Adipose tissue (tissue), 3 donors: ENCODE results near the gene ZNF69. TPM values are rescaled to one million over a fixed set of nuclear protein-coding genes. Genes with fewer than 3 reads are reported as not detected.
"Not testable (repeated sequence)": the region's sequence is repeated elsewhere in the genome, so short reads cannot be mapped to it uniquely, and the experiment has no call there.

Source experiments
- H3K27ac ChIP-seq: one replicate; pipeline ENCODE4 v1.5.1; 2013; ENCODE audit warnings: low read depth, low read length
- WGBS, 3 donors: extraction: QIAGEN DNeasy Blood & Tissue Kit; methylation state at CpG; one replicate each; pipeline ENCODE4 v1.1.7; 2013; 5-methylcytosine and 5-hydroxymethylcytosine counted together
- polyA plus RNA-seq, 3 donors: library from polyadenylated mRNA; stranded (reverse); fragments of 200-250 nt; gene quantifications; one replicate each; pipeline ENCODE4 v1.2.3, GENCODE V29; 2013
- donor health status: healthy with polysubstance abuse.
- donor health status: Bipolar disorder and iron deficiency.
- donor health status: healthy.

Gene ZNF69
- polyA plus RNA-seq, 3 donors: 2.4 to 3.9 (median 3.4) TPM

GRCh38 chr19:11942843-11943108 lies 55.2 kb downstream of the ZNF69 start:
- no peak overlapping the region for H3K27ac ChIP-seq

GRCh38 chr19:11944656-11945055 lies 57.1 kb downstream of the ZNF69 start:
- 97 to 99% (median 99%) methylated on average over 4 of the region's 4 CpGs for WGBS, 3 donors
- no peak overlapping the region for H3K27ac ChIP-seq

DNA sequence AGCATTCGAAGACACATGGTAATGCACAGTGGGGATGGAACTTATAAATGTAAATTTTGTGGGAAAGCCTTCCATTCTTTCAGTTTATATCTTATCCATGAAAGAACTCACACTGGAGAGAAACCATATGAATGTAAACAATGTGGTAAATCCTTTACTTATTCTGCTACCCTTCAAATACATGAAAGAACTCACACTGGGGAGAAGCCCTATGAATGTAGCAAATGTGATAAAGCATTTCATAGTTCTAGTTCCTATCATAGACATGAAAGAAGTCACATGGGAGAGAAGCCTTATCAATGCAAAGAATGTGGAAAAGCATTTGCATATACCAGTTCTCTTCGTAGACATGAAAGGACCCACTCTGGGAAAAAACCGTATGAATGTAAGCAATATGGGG lies 61.1 kb downstream of the ZNF69 start:
- H3K27ac ChIP-seq: no peak overlapping the region
- WGBS, 3 donors: 99 to 100% (median 99%) methylated on average over 3 of the region's 3 CpGs

GRCh38 chr19:11949201-11949600 lies 61.6 kb downstream of the ZNF69 start:
- no peak overlapping the region for H3K27ac ChIP-seq
- WGBS, 3 donors: 96 to 99% (median 99%) methylated on average over 4 of the region's 4 CpGs

GRCh38 chr19:11949614-11950080 lies 62.1 kb downstream of the ZNF69 start:
- 95 to 99% (median 99%) methylated on average over 4 of the region's 4 CpGs for WGBS, 3 donors
- H3K27ac ChIP-seq: not testable (repeated sequence)

DNA sequence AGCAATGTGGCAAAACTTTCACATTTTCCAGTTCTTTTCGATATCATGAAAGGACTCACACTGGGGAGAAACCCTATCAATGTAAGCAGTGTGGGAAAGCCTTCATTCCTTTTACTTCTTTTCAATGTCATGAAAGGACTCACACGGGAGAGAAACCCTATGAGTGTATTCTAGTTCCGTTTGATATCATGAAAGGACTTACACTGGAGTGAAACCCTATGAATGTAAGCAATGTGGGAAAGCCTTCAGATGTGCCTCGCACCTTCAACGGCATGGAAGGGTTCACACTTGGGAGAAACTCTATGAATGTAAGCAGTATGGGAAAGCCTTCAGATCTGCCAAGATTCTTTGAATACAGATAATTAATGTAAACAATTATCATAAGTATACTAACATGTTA lies 62.7 kb downstream of the ZNF69 start:
- no peak overlapping the region for H3K27ac ChIP-seq
- WGBS, 3 donors: 97 to 99% (median 98%) methylated on average over 5 of the region's 5 CpGs

Other genes starting within 250 kb of the ZNF69 start
- gene ZNF823, start 148.8 kb upstream of the ZNF69 start, polyA plus RNA-seq: 1 to 10 TPM; 1.4 to 2.8 (median 2.1) TPM
- 1 to 10 TPM; 1.2 to 2.4 (median 1.9) TPM for gene ZNF441, start 120.8 kb upstream of the ZNF69 start, polyA plus RNA-seq
- 1 to 10 TPM in 1 of 3 donors, under 1 TPM in 2; 0.22 to 1.0 (median 0.58) TPM for gene ZNF491, start 89.3 kb upstream of the ZNF69 start, polyA plus RNA-seq
- 1 to 10 TPM; 1.8 to 4.2 (median 2.6) TPM for gene ZNF440, start 73.5 kb upstream of the ZNF69 start, polyA plus RNA-seq
- 1 to 10 TPM in 2 of 3 donors, under 1 TPM in 1; 0.88 to 2.2 (median 1.4) TPM for gene ZNF439, start 39.1 kb upstream of the ZNF69 start, polyA plus RNA-seq
- gene ZNF700, start 37.3 kb downstream of the ZNF69 start, polyA plus RNA-seq: 1 to 10 TPM; 3.7 to 6.2 (median 4.4) TPM
- gene ZNF763, start 77.3 kb downstream of the ZNF69 start, polyA plus RNA-seq: 1 to 10 TPM in 2 of 3 donors, under 1 TPM in 1; 0.79 to 2.4 (median 2.0) TPM
- gene ZNF433, start 147.9 kb downstream of the ZNF69 start, polyA plus RNA-seq: 1 to 10 TPM; 1.6 to 4.3 (median 2.5) TPM
- under 1 TPM in 2 of 3 donors, not detected in 1; 0.16 to 0.31 TPM for gene ZNF878, start 165.2 kb downstream of the ZNF69 start, polyA plus RNA-seq
- 1 to 10 TPM; 1.1 to 3.2 (median 1.5) TPM for gene ZNF844, start 176.9 kb downstream of the ZNF69 start, polyA plus RNA-seq